Neural cell (in vitro differentiated cells): ENCODE results near the gene DOCK2. TPM values are rescaled to one million over a fixed set of nuclear protein-coding genes. Genes with fewer than 3 reads are reported as not detected.

Source experiments
- H2AFZ ChIP-seq: fragments of 200-600, 300-800 bp; sonication (generic), shearing (Covaris generic); 2 replicates; pipeline ENCODE4 v1.6.0; 2014; ENCODE audit warnings: low read depth, mild to moderate bottlenecking, antibody characterized with exemption, low read length, moderate library complexity
- H3F3A ChIP-seq: fragments of 200-600 bp; shearing (Covaris generic); 2 replicates; pipeline ENCODE4 v1.6.1; 2016; ENCODE audit warnings: mild to moderate bottlenecking, moderate library complexity, mixed read lengths, antibody characterized with exemption, low read length; ENCODE audit not compliant: insufficient read depth, poor library complexity, severe bottlenecking
- H3K27ac ChIP-seq: fragments of 200-600, 300-800 bp; sonication (generic), shearing (Covaris generic); 2 replicates; pipeline ENCODE4 v1.5.1; 2014; ENCODE audit warnings: mild to moderate bottlenecking, low read length, moderate library complexity
- H3K27me3 ChIP-seq: fragments of 300-800, 200-600 bp; sonication (generic), shearing (Covaris generic); 2 replicates; pipeline ENCODE4 v1.6.0; 2014; ENCODE audit warnings: mild to moderate bottlenecking, low read depth, low read length, moderate library complexity; ENCODE audit not compliant: insufficient read depth
- H3K36me3 ChIP-seq: fragments of 300-800, 200-600 bp; sonication (generic), shearing (Covaris generic); 2 replicates; pipeline ENCODE4 v1.5.1; 2014; ENCODE audit warnings: mild to moderate bottlenecking, antibody characterized with exemption, low read length, moderate library complexity; ENCODE audit not compliant: insufficient read depth
- H3K4me2 ChIP-seq: fragments of 300-800, 200-600 bp; sonication (generic), shearing (Covaris generic); 2 replicates; pipeline ENCODE4 v1.6.0; 2014; ENCODE audit warnings: mild to moderate bottlenecking, low read length
- H3K4me3 ChIP-seq: fragments of 300-800, 200-600 bp; sonication (generic), shearing (Covaris generic); 2 replicates; pipeline ENCODE4 v1.5.1; 2014; ENCODE audit warnings: mild to moderate bottlenecking, low read length, moderate library complexity
- H3K79me2 ChIP-seq: fragments of 200-600 bp; shearing (Covaris generic); replicated peaks from 2 replicates; pipeline ENCODE4 v1.6.0; 2014; ENCODE audit warnings: mild to moderate bottlenecking, low read length, moderate library complexity; ENCODE audit not compliant: insufficient read depth
- H3K9ac ChIP-seq: fragments of 300-800, 200-600 bp; sonication (generic), shearing (Covaris generic); 2 replicates; pipeline ENCODE4 v1.6.1; 2016; ENCODE audit warnings: mild to moderate bottlenecking, low read length, mixed read lengths
- H3K9me2 ChIP-seq: fragments of 200-600 bp; shearing (Covaris generic); 2 replicates; pipeline ENCODE4 v1.6.1; 2016; ENCODE audit warnings: mild to moderate bottlenecking, low read length, mixed read lengths; ENCODE audit not compliant: insufficient read depth
- H3K9me3 ChIP-seq: fragments of 200-600, 300-800 bp; sonication (generic), shearing (Covaris generic); 2 replicates; pipeline ENCODE4 v1.6.1; 2016; ENCODE audit warnings: mild to moderate bottlenecking, mixed run types, low read length, moderate library complexity, mixed read lengths
- H4K20me1 ChIP-seq: fragments of 200-600 bp; shearing (Covaris generic); 2 replicates; pipeline ENCODE4 v1.6.1; 2016; ENCODE audit warnings: mild to moderate bottlenecking, mixed run types; ENCODE audit not compliant: insufficient read depth
- CTCF ChIP-seq: fragments of 450-650 bp; IDR thresholded peaks from 2 replicates; pipeline ENCODE4 v1.5.1; 2014; ENCODE audit warnings: antibody characterized with exemption, mild to moderate bottlenecking, moderate library complexity; ENCODE audit not compliant: poor library complexity, severe bottlenecking
- EP300 ChIP-seq: fragments of 450-650 bp; conservative IDR thresholded peaks from 2 replicates; pipeline ENCODE4 v1.6.1; 2014; ENCODE audit warnings: antibody characterized with exemption, mild to moderate bottlenecking, moderate library complexity; ENCODE audit not compliant: poor library complexity, severe bottlenecking
- EZH2 ChIP-seq: fragments of 200-600, 300-800 bp; shearing (Covaris generic), sonication (generic); IDR thresholded peaks from 2 replicates; pipeline ENCODE4 v1.6.1; 2014; ENCODE audit warnings: antibody characterized with exemption, low read length, borderline replicate concordance, mild to moderate bottlenecking; ENCODE audit not compliant: insufficient read depth, poor library complexity, severe bottlenecking
- MXI1 ChIP-seq: fragments of 450-650 bp; conservative IDR thresholded peaks from 2 replicates; pipeline ENCODE4 v1.6.1; 2014; ENCODE audit warnings: antibody characterized with exemption, mild to moderate bottlenecking; ENCODE audit not compliant: poor library complexity, severe bottlenecking
- POLR2AphosphoS5 ChIP-seq: IDR thresholded peaks from 2 replicates; pipeline ENCODE4 v1.6.1; 2012
- RAD21 ChIP-seq: fragments of 450-650 bp; conservative IDR thresholded peaks from 2 replicates; pipeline ENCODE4 v1.6.1; 2014; ENCODE audit warnings: antibody characterized with exemption, mild to moderate bottlenecking, moderate library complexity
- REST ChIP-seq: IDR thresholded peaks from 2 replicates; pipeline ENCODE4 v1.6.1; 2012; ENCODE audit warnings: borderline replicate concordance
- SMC3 ChIP-seq: fragments of 450-650 bp; conservative IDR thresholded peaks from 2 replicates; pipeline ENCODE4 v1.6.1; 2014; ENCODE audit warnings: antibody characterized with exemption, mild to moderate bottlenecking, moderate library complexity; ENCODE audit not compliant: poor library complexity
- TAF1 ChIP-seq: IDR thresholded peaks from 2 replicates; pipeline ENCODE4 v1.6.1; 2012; ENCODE audit warnings: low read depth
- polyA plus RNA-seq: library from polyadenylated mRNA; depleted of rRNA; stranded (reverse); fragments of >200 nt; gene quantifications from 2 replicates; pipeline ENCODE4 v1.2.3, GENCODE V29; 2014

DOCK2 gene
- polyA plus RNA-seq, 1 donor from 2014 or later = 0.15 TPM

GRCh38 chr5:169856571-169856970 lies 219.5 kb downstream of the DOCK2 start:
- no peaks in the 10 kb centered on the region for H4K20me1 ChIP-seq
- no peak overlapping the region for H3K9ac ChIP-seq
- H3K27ac ChIP-seq = no peak overlapping the region
- no peak overlapping the region for H3K4me3 ChIP-seq
- H3F3A ChIP-seq = no peaks in the 10 kb centered on the region
- no peak overlapping the region for H2AFZ ChIP-seq
- H3K4me2 ChIP-seq = no peak overlapping the region
- H3K79me2 ChIP-seq = no peaks in the 10 kb centered on the region
- no peaks in the 10 kb centered on the region for H3K9me3 ChIP-seq
- no peaks in the 10 kb centered on the region for H3K27me3 ChIP-seq
- H3K36me3 ChIP-seq = no peaks in the 10 kb centered on the region
- H3K9me2 ChIP-seq = no peaks in the 10 kb centered on the region
- no peak for TF ChIP-seq CTCF
- TF ChIP-seq EP300 = no peak
- no peak for TF ChIP-seq TAF1
- TF ChIP-seq POLR2AphosphoS5 = no peak
- TF ChIP-seq RAD21 = no peak
- TF ChIP-seq REST = no peak
- no peak for TF ChIP-seq SMC3
- no peak for TF ChIP-seq EZH2
- no peak for TF ChIP-seq MXI1

GRCh38 chr5:169860585-169860984 lies 223.5 kb downstream of the DOCK2 start:
- no peaks in the 10 kb centered on the region for H3K27me3 ChIP-seq
- H3K9me2 ChIP-seq = no peaks in the 10 kb centered on the region
- H3K36me3 ChIP-seq = no peaks in the 10 kb centered on the region
- H3K79me2 ChIP-seq = no peaks in the 10 kb centered on the region
- TF ChIP-seq SMC3 = no peak
- no peak overlapping the region for H3K27ac ChIP-seq
- H3K9ac ChIP-seq = no peak overlapping the region
- H2AFZ ChIP-seq = no peak overlapping the region
- H3K4me3 ChIP-seq = no peak overlapping the region
- no peak overlapping the region for H3K4me2 ChIP-seq
- H4K20me1 ChIP-seq = no peaks in the 10 kb centered on the region
- no peaks in the 10 kb centered on the region for H3K9me3 ChIP-seq
- no peaks in the 10 kb centered on the region for H3F3A ChIP-seq

GRCh38 chr5:169861433-169861832 lies 224.4 kb downstream of the DOCK2 start:
- Histone ChIP-seq H3K9me3 (no peaks in the 10 kb centered on the region), H3K27ac (no peak overlapping the region), H4K20me1 (no peaks in the 10 kb centered on the region), H2AFZ (no peak overlapping the region), H3K9me2 (no peaks in the 10 kb centered on the region), H3K79me2 (no peaks in the 10 kb centered on the region), H3K9ac (no peak overlapping the region), H3K4me2 (no peak overlapping the region), H3F3A (no peaks in the 10 kb centered on the region), H3K4me3 (no peak overlapping the region), H3K27me3 (no peaks in the 10 kb centered on the region), H3K36me3 (no peaks in the 10 kb centered on the region)
- no peak for TF ChIP-seq RAD21
